Upper lobe of left lung (tissue), 4 donors: ENCODE results near the gene LEFTY2.

Source experiments
- POLR2A ChIP-seq, 4 donors: fragments of 450-650 bp; IDR thresholded peaks; one replicate each; pipeline ENCODE4 v1.5.1; 2016 to 2017; ENCODE audit warnings: antibody characterized with exemption in 4 of 4, mild to moderate bottlenecking in 2 of 4
- TF ChIP-seq, protein P1 (sequence below), 6 experiments: fragments of 450-650 bp in 4 of 6; fragments of 200-600 bp in 2 of 6; sonication (generic) in 2 of 6; IDR thresholded peaks; one replicate each; pipeline ENCODE4 v1.5.1; 2016 to 2019; ENCODE audit warnings: antibody characterized with exemption in 6 of 6

GRCh38 chr1:225962440-225962975 lies 21.5 kb upstream of the LEFTY2 start:
- TF ChIP-seq, protein P1, sequence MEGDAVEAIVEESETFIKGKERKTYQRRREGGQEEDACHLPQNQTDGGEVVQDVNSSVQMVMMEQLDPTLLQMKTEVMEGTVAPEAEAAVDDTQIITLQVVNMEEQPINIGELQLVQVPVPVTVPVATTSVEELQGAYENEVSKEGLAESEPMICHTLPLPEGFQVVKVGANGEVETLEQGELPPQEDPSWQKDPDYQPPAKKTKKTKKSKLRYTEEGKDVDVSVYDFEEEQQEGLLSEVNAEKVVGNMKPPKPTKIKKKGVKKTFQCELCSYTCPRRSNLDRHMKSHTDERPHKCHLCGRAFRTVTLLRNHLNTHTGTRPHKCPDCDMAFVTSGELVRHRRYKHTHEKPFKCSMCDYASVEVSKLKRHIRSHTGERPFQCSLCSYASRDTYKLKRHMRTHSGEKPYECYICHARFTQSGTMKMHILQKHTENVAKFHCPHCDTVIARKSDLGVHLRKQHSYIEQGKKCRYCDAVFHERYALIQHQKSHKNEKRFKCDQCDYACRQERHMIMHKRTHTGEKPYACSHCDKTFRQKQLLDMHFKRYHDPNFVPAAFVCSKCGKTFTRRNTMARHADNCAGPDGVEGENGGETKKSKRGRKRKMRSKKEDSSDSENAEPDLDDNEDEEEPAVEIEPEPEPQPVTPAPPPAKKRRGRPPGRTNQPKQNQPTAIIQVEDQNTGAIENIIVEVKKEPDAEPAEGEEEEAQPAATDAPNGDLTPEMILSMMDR (IDR thresholded peaks at IDR 0.05) = peak; percentile 37 to 60 (median 52)
- TF ChIP-seq POLR2A (IDR thresholded peaks at IDR 0.05) = no peak
